Right lung (tissue), 5 donors: ENCODE data around the gene NPAS3. TPM values are rescaled to one million over a fixed set of nuclear protein-coding genes. Genes with fewer than 3 reads are reported as not detected.
A peak's percentile ranks its signal among the peaks of the same experiment; 100 is the strongest.

Source experiments
- DNase-seq, 2 donors: peaks; one replicate each; pipeline ENCODE4 v3.0.0-alpha.2; 2013
- polyA plus RNA-seq, 5 donors: library from polyadenylated mRNA; unstranded; fragments of 120-200 nt; gene quantifications; one replicate each; pipeline versions ENCODE4 v1.2.1 to v1.2.3, GENCODE V29; 2013; ENCODE audit warnings: inconsistent platforms in 1 of 5, low replicate concordance in 1 of 5; ENCODE audit not compliant: insufficient read length in 5 of 5, insufficient read depth in 1 of 5

The NPAS3 gene
- polyA plus RNA-seq, 5 donors = 0.56 to 0.77 (median 0.69) TPM

DNA sequence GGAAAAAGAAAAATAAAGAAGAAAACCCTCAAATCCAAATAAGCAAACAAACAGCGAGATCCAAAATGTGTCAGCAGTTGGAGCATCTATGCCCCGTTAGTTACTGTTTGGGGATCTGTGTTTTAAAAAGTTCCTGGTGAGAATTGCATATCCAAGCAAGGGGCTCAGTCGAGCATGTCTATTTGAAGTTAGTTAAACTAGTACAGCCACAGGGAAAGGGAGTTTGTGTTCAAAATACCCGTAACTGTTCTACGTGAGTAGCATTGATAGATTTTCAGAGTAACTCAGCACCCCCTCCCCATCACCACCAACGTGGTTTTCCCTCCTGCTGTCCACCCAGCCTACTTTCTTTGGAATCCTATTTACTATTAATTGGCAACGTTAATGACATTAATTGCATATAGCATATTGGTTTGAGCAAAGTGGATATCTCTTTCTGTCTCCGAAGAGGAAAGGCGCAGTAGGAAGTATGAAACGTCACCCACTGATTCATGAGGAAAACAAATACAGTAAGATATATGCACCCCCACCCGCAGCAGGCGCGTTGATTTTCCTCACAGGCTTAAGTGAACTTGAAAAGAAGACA is 1.5 kb downstream of the NPAS3 start:
- DNase-seq = no peak

DNA sequence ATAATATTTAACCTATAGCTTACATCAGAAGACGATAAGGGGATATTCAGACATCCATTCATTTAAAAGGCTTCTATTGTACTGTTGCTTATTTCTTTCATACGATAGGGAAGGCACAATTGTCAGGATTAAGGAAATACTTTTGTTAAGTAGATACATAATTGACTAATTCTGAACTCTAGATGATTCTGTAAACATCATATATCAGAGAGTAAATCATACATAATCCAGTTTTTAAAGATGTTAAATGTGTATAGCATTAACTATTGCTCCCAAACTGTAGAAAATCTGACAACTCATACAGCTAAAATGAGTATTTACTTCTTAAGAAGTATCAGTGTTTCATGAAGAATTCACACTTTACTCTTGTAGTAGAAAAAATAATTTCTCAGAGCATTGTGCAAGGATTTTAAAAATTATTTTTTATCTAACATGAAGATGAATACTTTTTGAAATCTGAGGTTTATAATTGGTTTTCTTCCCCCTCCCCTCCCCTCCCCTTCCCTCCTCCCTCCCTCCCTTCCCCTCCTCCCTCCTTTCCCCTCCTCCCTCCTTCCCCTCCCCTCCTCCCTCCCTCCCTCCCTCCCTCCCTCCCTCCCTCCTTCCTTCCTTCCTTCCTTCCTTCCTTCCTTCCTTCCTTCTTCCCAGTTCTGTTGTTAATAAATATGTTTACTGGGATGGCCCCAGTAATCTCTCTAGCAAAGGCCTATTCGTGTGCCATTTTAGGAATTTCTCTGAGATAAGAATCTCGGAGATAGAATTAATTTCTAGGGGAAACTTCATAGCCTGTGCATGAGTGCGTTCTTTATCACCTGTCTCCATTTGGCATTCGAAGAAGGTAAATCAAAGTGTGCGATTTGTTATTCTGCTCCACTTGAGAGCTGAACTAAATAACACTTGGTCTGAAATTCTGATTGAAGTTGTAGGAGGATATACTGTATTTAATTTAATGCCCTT is 2.3 kb downstream of the NPAS3 start:
- DNase-seq = no peak

DNA sequence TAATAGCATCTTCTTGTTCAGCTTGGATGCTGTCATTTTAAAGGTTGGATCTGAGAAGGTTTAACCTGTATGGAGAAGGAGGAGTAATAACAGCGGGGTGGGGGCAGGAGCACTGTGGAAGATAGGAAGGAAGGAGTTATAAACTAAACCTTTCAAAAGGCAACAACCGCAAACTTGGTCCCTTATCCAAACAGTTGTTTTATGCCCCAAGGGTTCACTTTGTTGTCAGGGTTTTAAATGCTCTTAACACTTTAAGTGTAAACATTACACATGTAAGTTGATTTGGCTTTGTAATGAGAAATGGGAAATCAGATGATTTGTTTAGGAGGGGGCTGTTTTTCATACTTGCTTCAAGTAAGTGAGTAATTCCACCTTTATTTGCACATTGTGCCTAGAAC is 3.0 kb downstream of the NPAS3 start:
- no peak for DNase-seq

- no peak for DNase-seq
These were observed 8.4 kb downstream of the NPAS3 start for GRCh38 chr14:32947081-32947480.

DNA sequence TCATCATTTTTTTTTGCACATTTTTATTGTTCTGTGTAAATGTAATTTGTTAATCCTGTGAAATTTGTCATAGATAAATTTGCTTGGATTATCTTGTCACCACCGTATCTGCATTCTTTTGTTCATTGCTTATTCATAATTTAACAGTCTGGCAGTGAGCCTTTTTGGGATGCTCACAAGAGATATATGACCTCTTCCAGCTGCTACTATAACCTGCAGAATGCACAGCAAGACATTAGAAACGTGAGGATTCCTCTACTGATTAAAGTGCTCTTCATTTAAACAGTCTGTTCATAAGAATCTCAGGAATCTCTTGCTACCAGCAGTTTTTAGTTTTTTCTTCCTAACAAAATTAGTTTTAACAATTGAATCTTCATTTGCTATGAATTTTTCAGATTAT is 9.1 kb downstream of the NPAS3 start:
- DNase-seq = no peak

GRCh38 chr14:32950584-32950983 is 11.9 kb downstream of the NPAS3 start:
- no peak for DNase-seq

DNA sequence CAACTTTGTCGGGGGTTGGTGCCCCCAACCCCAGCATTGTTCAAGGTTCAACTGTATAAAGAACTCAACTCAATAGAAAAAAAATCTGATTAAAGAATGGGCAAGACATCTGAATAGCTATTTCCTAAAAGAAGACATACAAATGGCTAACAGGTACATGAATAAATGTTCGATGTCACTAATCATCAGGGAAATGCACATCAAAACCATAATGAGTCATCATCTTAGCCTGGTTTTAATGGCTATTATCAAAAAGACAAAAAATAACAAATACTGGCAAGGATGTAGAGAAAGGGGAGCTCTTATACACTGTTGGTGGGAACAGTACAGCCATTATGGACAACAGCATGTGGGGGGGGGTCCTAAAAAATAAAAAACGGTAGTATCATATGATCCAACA is 28.7 kb downstream of the NPAS3 start:
- no peak for DNase-seq

DNA sequence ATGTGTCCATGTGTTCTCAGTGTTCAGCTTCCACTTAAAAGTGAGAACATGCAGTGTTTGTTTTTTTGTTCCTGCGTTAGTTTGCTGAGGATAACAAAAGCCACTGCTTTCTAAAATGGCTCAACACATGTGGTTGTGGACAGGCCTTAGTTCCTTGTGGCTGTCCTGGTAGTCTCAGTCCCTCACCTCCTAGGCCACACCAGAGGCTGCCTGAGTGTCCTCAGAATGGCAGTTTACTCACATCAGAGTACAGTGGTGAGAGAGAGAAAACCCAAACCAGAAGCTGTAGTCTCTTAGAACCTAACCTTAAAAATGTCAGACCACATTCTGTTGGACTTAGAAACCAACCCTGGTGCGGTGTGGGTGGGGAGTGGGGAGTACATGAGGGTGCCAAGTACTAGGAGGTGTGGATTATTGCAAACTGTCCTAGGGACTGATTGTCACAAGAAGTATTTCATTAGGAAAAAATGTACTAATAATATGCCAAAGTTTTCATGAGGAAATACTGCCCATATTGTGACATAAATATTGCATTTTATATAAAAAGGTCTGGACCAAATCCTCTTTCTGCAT is 30.4 kb downstream of the NPAS3 start:
- no peak for DNase-seq

DNA sequence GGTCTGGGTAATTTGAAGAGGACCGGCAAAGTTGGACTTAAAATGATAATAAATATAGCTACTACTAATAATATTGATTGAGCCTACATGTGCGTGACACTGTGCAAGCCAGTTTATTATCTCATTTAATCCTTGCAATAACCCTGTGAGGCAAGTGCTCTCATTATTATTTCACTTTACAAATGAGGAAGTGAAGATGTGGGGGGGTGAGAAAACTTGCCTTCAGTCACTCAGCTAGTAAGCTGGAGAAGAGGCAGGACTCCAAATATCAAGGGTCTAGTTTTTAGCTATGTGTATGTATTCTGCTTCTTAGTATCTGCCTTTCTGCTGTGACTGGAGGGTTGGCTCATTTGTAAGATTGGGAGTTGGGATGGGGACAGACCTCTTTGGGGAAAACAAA is 39.2 kb downstream of the NPAS3 start:
- DNase-seq = no peak

GRCh38 chr14:32978691-32979255 is 40.1 kb downstream of the NPAS3 start:
- no peak for DNase-seq

DNA sequence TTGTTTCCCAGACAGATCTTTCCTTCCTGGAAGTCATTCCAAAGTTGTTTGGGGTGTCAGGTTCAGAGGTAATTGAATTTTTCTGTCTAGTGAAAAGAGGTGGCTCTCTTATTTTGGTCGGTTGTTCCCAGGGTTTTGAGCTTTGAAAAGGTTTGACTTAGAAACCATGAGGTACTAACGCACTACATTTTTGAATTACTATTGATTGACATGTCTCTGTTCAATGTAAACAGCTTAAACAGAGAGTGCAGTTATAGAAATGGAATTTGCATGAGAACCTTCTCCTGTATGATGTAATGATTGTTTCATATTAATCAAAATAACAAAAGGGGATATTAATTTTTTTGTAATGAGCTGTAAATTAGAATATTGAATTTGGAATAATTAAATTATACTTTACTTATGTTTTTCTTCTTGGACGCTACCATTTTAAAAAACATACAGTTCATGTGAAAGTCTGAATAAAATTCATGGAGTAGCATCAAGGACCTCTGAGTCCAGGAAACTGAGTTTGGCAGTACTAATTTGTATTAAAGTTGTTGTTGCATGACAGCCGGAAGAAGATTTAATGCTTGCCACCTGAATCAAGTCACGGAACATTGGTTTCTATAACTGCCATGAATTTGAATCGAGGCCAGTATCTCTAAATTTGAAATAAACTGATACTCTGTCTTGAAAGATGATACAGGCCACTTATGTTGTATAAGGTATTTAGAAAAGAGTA is 41.7 kb downstream of the NPAS3 start:
- DNase-seq = no peak

GRCh38 chr14:32980902-32981501 is 42.3 kb downstream of the NPAS3 start:
- DNase-seq = no peak

DNA sequence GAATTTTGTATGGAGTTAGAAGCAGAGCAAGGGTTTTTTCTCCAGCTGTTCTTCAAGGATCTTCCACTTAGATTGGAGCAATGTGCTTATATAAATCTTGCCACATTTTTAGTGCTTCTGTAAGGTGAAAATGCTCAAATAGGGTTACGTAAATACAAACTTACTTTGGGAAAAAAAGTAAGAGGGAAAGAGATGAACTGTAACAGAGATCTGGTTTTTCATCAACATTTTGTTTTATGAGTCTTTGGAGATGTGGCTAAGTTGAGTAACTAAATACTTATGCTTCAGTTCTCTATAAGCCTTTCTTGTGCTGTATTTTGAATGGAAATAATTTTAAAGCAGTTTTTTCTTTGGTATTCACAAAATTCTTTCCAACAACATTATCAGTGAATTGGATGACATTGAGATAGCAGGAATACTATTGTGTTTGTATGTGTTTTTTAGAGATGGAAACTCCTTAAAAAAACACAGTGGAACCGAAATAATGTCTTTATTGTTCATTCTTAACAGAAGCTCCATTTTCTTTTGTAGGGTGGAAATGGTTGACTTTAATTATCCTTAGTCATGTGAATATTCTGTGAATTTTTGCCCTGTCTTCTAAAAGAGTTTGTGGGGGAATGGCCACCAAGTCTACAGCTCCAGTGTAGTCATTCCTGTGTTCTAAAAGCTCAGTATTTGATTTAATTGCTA is 45.7 kb downstream of the NPAS3 start:
- DNase-seq = no peak

GRCh38 chr14:32985866-32986265 is 47.2 kb downstream of the NPAS3 start:
- DNase-seq = peak in 1 of 2 donors; percentile 9

DNA sequence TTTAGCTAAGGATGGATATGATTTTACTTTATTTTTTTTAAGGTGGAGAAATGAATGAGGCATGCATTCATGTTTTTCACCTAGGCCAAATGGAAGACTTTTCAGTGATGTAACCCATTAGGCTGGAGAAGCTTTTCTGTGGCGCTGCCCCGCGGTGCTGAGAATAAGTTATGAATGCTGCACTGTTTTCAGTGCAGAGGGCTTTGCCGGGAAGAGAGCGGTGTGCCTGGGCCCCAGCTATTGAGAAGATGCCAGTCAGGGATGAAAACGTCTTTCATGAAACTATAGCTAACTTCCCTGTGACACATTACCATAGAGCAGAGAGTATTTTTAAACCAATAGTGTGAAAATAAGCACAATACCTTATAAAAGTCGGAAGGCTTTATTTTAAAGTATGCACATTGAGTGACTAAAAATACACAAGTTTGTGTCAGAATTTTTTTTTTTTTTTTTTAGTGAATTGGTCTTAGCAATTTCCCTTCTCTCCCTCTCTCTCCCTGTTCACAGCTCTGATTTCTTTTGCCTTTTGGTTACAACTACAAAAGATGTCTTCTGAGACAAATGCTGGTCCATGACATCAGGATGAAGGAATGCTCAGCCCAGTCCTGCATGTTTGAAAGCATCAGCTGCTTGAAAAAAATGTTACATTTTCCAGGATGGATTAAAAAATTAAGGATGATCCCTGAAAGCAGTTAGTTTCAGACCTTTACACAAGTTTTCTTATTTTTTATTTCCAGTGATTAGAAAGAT is 48.3 kb downstream of the NPAS3 start:
- DNase-seq = no peak

DNA sequence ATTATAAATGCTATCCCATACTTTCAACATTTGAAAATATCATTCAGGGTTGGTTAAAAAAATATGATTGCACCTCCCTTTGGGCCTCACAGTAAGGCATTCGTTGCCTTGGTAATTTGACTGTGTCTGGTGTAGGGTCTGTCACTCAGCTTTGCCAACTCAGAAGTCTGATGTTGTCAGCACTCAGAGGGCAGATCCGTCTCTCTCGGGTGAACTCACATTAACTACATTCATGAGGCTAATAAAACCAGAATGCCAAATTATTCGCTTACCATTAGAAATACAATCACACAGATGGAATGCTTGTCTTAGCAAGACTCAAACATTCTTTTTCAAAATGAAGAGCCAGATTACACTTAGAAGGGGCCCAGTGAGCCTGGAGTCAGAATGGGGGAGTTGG is 53.0 kb downstream of the NPAS3 start:
- DNase-seq = no peak

DNA sequence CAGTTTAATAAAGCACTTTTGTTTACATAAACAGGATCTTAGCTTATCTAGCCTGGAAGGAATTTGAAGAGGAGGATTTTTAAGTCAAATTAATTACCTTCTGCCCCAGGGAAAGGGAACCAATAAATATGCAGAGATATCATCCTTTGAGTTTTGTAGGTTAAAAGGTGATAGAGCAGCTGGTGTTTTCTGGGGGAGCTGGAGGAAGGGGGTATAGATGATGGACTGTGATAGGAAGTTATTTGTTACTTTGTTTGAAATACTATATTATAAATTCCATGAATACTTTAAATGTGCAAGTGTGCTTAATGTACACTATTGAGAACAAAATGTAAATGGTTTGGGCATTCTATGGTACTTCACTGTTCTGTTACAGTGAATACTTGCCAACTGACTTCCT is 55.2 kb downstream of the NPAS3 start:
- DNase-seq = no peak

DNA sequence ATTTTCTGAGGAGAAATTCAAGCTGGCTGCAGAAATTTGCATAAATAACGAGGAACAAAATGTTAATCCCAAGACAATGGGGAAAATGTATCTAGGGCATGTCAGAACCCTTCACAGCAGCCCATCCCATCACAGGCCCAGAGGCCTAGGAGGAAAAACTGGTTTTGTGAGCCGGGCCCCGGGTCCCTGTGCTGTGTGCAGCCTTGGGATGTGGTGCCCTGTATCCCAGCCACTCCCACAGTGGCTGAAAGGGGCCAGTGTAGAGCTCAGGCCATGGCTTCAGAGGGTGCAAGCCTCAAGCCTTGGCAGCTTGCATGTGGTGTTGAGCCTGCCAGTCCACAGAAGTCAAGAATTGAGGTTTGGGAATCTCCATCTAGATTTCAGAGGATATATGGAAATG is 57.7 kb downstream of the NPAS3 start:
- DNase-seq = no peak

DNA sequence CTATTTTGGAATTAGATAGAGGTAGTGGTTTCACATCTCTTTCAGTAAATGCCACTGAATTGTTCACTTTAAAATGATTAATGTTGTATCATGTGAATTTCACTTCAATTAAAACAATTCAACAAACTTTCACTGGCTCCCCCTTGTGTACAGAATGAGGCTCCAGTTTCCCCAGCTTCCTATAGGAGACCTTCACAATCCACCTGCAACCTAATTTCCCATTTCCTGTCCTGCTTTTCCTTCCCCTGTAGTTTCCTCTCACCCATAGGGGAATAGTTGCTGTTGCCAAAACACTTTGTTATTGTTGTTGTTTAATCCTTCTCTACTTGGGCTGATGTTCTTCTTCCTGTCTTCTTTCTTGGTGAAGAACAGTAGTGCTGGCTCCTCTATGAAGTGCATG is 59.8 kb downstream of the NPAS3 start:
- DNase-seq = no peak

DNA sequence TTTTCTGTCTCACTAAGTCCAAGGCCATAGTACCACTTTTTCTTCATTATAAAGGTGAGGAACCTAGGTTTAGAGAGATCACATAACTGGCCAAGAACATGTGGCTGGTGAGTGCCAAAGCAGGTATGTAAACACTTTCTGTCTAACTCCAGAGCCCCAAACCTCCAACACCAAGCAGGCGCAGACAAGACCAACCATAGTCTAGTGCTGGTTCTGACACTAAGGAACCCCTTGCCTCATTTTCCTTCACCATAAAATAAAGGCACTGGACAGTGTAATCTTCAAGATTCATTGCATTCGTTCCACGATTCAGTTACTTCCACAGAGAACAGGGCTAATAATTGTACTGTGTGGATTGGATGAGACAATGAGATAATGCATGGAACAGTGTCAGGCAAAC is 71.0 kb downstream of the NPAS3 start:
- DNase-seq = no peak
